Mesenchymal stem cell (in vitro differentiated cells and primary cell): Measurements from ENCODE around the gene TBC1D32.
A peak's percentile ranks its signal among the peaks of the same experiment; 100 is the strongest.

Experiments used
- DNase-seq: peaks from one replicate; pipeline ENCODE4 v3.0.0-alpha.2; 2013
- H2AFZ ChIP-seq: one replicate; pipeline ENCODE4 v1.6.1; 2013; ENCODE audit warnings: low read depth, mild to moderate bottlenecking, control low read depth, inconsistent platforms, low read length, moderate library complexity
- H2AK5ac ChIP-seq: 2 replicates; pipeline ENCODE4 v1.6.1; 2013; ENCODE audit warnings: low read length, moderate library complexity, mild to moderate bottlenecking, inconsistent platforms; ENCODE audit not compliant: severe bottlenecking
- H2BK120ac ChIP-seq: one replicate; pipeline ENCODE4 v1.6.1; 2013; ENCODE audit warnings: low read depth, mild to moderate bottlenecking, inconsistent platforms, low read length, moderate library complexity
- H2BK12ac ChIP-seq, 2 experiments: one replicate each; pipeline ENCODE4 v1.6.1; 2013; ENCODE audit warnings: inconsistent platforms in 2 of 2, low read length in 2 of 2, mild to moderate bottlenecking in 2 of 2, moderate library complexity in 2 of 2, control low read depth in 1 of 2
- H2BK15ac ChIP-seq: one replicate; pipeline ENCODE4 v1.6.1; 2013; ENCODE audit warnings: mild to moderate bottlenecking, low read depth, inconsistent platforms; ENCODE audit not compliant: poor library complexity, severe bottlenecking
- H2BK5ac ChIP-seq: 2 replicates; pipeline ENCODE4 v1.6.1; 2013; ENCODE audit warnings: low read depth, mild to moderate bottlenecking, low read length, control low read depth, inconsistent platforms; ENCODE audit not compliant: poor library complexity, severe bottlenecking
- H3K14ac ChIP-seq, 2 experiments: one replicate each; pipeline ENCODE4 v1.6.1; 2013; ENCODE audit warnings: inconsistent platforms in 2 of 2, low read length in 2 of 2, control low read depth in 1 of 2, mild to moderate bottlenecking in 1 of 2, moderate library complexity in 1 of 2
- H3K18ac ChIP-seq, 2 experiments: one replicate each; pipeline ENCODE4 v1.6.1; 2013; ENCODE audit warnings: inconsistent platforms in 2 of 2, low read length in 2 of 2, control low read depth in 1 of 2, low read depth in 1 of 2, mild to moderate bottlenecking in 1 of 2
- H3K23ac ChIP-seq, 2 experiments: one replicate each; pipeline ENCODE4 v1.6.1; 2013; ENCODE audit warnings: inconsistent platforms in 2 of 2, low read length in 2 of 2, mild to moderate bottlenecking in 2 of 2, moderate library complexity in 2 of 2, control low read depth in 1 of 2
- H3K27ac ChIP-seq: 2 replicates; pipeline ENCODE4 v1.5.1; 2013; ENCODE audit warnings: mild to moderate bottlenecking, moderate library complexity, low read length, control low read depth, inconsistent platforms; ENCODE audit not compliant: poor library complexity, severe bottlenecking
- H3K27me3 ChIP-seq, 2 experiments: 2 replicates each; pipeline versions ENCODE4 v1.6.1 to v1.7.0; 2013; ENCODE audit warnings: low read length in 2 of 2, mild to moderate bottlenecking in 2 of 2, moderate library complexity in 2 of 2, control low read depth in 1 of 2, inconsistent platforms in 1 of 2; ENCODE audit not compliant: control insufficient read depth in 1 of 2, insufficient read depth in 1 of 2
- H3K36me3 ChIP-seq, 2 experiments: 2 replicates each; pipeline versions ENCODE4 v1.6.1 to v1.7.0; 2013; ENCODE audit warnings: low read length in 2 of 2, control low read depth in 1 of 2, inconsistent platforms in 1 of 2, low read depth in 1 of 2, mild to moderate bottlenecking in 1 of 2; ENCODE audit not compliant: insufficient read depth in 2 of 2, control insufficient read depth in 1 of 2
- H3K4ac ChIP-seq, 2 experiments: one replicate each; pipeline ENCODE4 v1.6.1; 2013; ENCODE audit warnings: inconsistent platforms in 2 of 2, low read length in 2 of 2, mild to moderate bottlenecking in 2 of 2, moderate library complexity in 2 of 2, control low read depth in 1 of 2, low read depth in 1 of 2
- H3K4me1 ChIP-seq: 2 replicates; pipeline ENCODE4 v1.6.1; 2013; ENCODE audit warnings: low read depth, low read length, control low read depth; ENCODE audit not compliant: control insufficient read depth, insufficient read depth
- H3K4me2 ChIP-seq: 2 replicates; pipeline ENCODE4 v1.6.1; 2013; ENCODE audit warnings: low read length, mild to moderate bottlenecking, inconsistent platforms; ENCODE audit not compliant: poor library complexity, severe bottlenecking
- H3K4me3 ChIP-seq, 2 experiments: 2 replicates each; pipeline versions ENCODE4 v1.5.1 to v1.7.0; 2013; ENCODE audit warnings: low read length in 2 of 2, mild to moderate bottlenecking in 2 of 2, control low read depth in 1 of 2, low read depth in 1 of 2; ENCODE audit not compliant: insufficient read depth in 1 of 2
- H3K79me1 ChIP-seq: replicated peaks from 2 replicates; pipeline ENCODE4 v1.6.1; 2013; ENCODE audit warnings: mild to moderate bottlenecking, control low read depth, low read length, inconsistent platforms; ENCODE audit not compliant: poor library complexity, severe bottlenecking
- H3K9ac ChIP-seq: 2 replicates; pipeline ENCODE4 v1.7.0; 2013; ENCODE audit warnings: mild to moderate bottlenecking, low read length, moderate library complexity
- H3K9me3 ChIP-seq: 2 replicates; pipeline ENCODE4 v1.7.0; 2013; ENCODE audit warnings: mild to moderate bottlenecking, low read length; ENCODE audit not compliant: control insufficient read depth
- H4K8ac ChIP-seq: one replicate; pipeline ENCODE4 v1.6.1; 2013; ENCODE audit warnings: inconsistent platforms, mild to moderate bottlenecking, low read length, moderate library complexity
- H4K91ac ChIP-seq: one replicate; pipeline ENCODE4 v1.6.1; 2013; ENCODE audit warnings: mild to moderate bottlenecking, low read length, inconsistent platforms
- WGBS: methylation state at CpG from one replicate; pipeline ENCODE4 v1.1.7; 2013; ENCODE audit warnings: mixed read lengths; 5-methylcytosine and 5-hydroxymethylcytosine counted together

The TBC1D32 gene

GRCh38 chr6:121110733-121111132 is 223.5 kb downstream of the TBC1D32 start:
- Histone ChIP-seq H2BK15ac (no peak overlapping the region), H3K27ac (no peak overlapping the region), H4K8ac (no peak overlapping the region), H2AK5ac (no peak overlapping the region), H3K9me3 (no peaks in the 10 kb centered on the region), H2BK120ac (no peak overlapping the region), H4K91ac (no peak overlapping the region), H2BK5ac (no peak overlapping the region), H3K9ac (no peak overlapping the region), H3K4me3 (no peak overlapping the region), H2AFZ (no peak overlapping the region), H3K4me2 (no peak overlapping the region), H3K4me1 (no peaks in the 10 kb centered on the region), H3K14ac (no peak overlapping the region), H2BK12ac (no peak overlapping the region), H3K36me3 (no peaks in the 10 kb centered on the region), H3K18ac (no peak overlapping the region), H3K4ac (no peak overlapping the region), H3K23ac (no peak overlapping the region), H3K79me1 (no peaks in the 10 kb centered on the region), H3K27me3 (no peaks in the 10 kb centered on the region)
- no peak for DNase-seq
- WGBS = 100% methylated on average over 2 of the region's 4 CpGs

- Histone ChIP-seq H2AK5ac (no peak overlapping the region), H2BK120ac (no peak overlapping the region), H3K4ac (no peak overlapping the region), H2BK5ac (no peak overlapping the region), H3K14ac (no peak overlapping the region), H2AFZ (no peak overlapping the region), H3K79me1 (no peaks in the 10 kb centered on the region), H3K4me2 (no peak overlapping the region), H2BK12ac (no peak overlapping the region), H4K91ac (no peak overlapping the region), H3K18ac (no peak overlapping the region), H3K9me3 (no peaks in the 10 kb centered on the region), H3K4me3 (no peak overlapping the region), H3K27ac (no peak overlapping the region), H3K4me1 (no peaks in the 10 kb centered on the region), H3K9ac (no peak overlapping the region), H3K36me3 (no peaks in the 10 kb centered on the region), H3K23ac (no peak overlapping the region), H3K27me3 (no peaks in the 10 kb centered on the region), H2BK15ac (no peak overlapping the region), H4K8ac (no peak overlapping the region)
- DNase-seq = no peak
- no CpG with 5 or more reads among the region's 1 CpG for WGBS
Measured at GRCh38 chr6:121106962-121107361, 227.3 kb downstream of the TBC1D32 start.

GRCh38 chr6:121105461-121105860 is 228.8 kb downstream of the TBC1D32 start:
- Histone ChIP-seq H3K27me3 (no peaks in the 10 kb centered on the region), H3K79me1 (no peaks in the 10 kb centered on the region), H3K4me1 (no peaks in the 10 kb centered on the region), H4K91ac (no peak overlapping the region), H3K23ac (no peak overlapping the region), H3K4ac (no peak overlapping the region), H3K27ac (no peak overlapping the region), H3K4me2 (no peak overlapping the region), H3K4me3 (no peak overlapping the region), H2BK12ac (no peak overlapping the region), H2AFZ (no peak overlapping the region), H2AK5ac (no peak overlapping the region), H3K18ac (no peak overlapping the region), H3K36me3 (no peaks in the 10 kb centered on the region), H2BK5ac (no peak overlapping the region), H4K8ac (no peak overlapping the region), H3K14ac (no peak overlapping the region), H2BK120ac (no peak overlapping the region), H3K9ac (no peak overlapping the region), H2BK15ac (no peak overlapping the region), H3K9me3 (no peaks in the 10 kb centered on the region)
- no peak for DNase-seq
- 47% methylated on average over 1 of the region's 4 CpGs for whole genome bisulfite sequencing

GRCh38 chr6:121093928-121094327 is 240.4 kb downstream of the TBC1D32 start:
- H2BK15ac ChIP-seq = no peak overlapping the region
- DNase-seq = peak; percentile 15
- no peak overlapping the region for H2BK5ac ChIP-seq
- H3K4me3 ChIP-seq = no peak overlapping the region
- H3K4me1 ChIP-seq = no peaks in the 10 kb centered on the region
- H2BK120ac ChIP-seq = no peak overlapping the region
- no peak overlapping the region for H3K27ac ChIP-seq
- H3K79me1 ChIP-seq = no peaks in the 10 kb centered on the region
- H3K4me2 ChIP-seq = no peak overlapping the region
- no peak overlapping the region for H3K9ac ChIP-seq
- H4K91ac ChIP-seq = no peak overlapping the region
- H3K14ac ChIP-seq = no peak overlapping the region
- no peaks in the 10 kb centered on the region for H3K9me3 ChIP-seq
- H3K23ac ChIP-seq = no peak overlapping the region
- H3K27me3 ChIP-seq = no peaks in the 10 kb centered on the region
- H2BK12ac ChIP-seq = no peak overlapping the region
- no peak overlapping the region for H3K18ac ChIP-seq
- no peak overlapping the region for H3K4ac ChIP-seq
- no peak overlapping the region for H4K8ac ChIP-seq
- H2AFZ ChIP-seq = no peak overlapping the region
- H2AK5ac ChIP-seq = no peak overlapping the region
- H3K36me3 ChIP-seq = no peaks in the 10 kb centered on the region
